GM18861 (cell line): ENCODE measurements around the gene PDE6G.
"Not testable (repeated sequence)": the region's sequence is repeated elsewhere in the genome, so short reads cannot be mapped to it uniquely, and the experiment has no call there.

Experiments used
- ATAC-seq: cut with Tn5 transposase; IDR thresholded peaks from one replicate; pipeline ENCODE4 v1.9.1; 2021; ENCODE audit not compliant: unreplicated experiment

Gene PDE6G

GRCh38 chr17:81635973-81636504, 20.3 kb downstream of the PDE6G start:
- no peak for ATAC-seq

GRCh38 chr17:81635431-81635830, 20.9 kb downstream of the PDE6G start:
- no peak for ATAC-seq

GRCh38 chr17:81631482-81631881, 24.9 kb downstream of the PDE6G start:
- ATAC-seq = no peak

GRCh38 chr17:81630274-81630673, 26.1 kb downstream of the PDE6G start:
- no peak for ATAC-seq

- ATAC-seq = no peak
Measured at GRCh38 chr17:81621494-81622130, 34.7 kb downstream of the PDE6G start.

GRCh38 chr17:81618307-81618706, 38.0 kb downstream of the PDE6G start:
- not testable (repeated sequence) for ATAC-seq

- no peak for ATAC-seq
Measured at GRCh38 chr17:81616877-81617276, 39.5 kb downstream of the PDE6G start.

GRCh38 chr17:81615401-81615930, 40.9 kb downstream of the PDE6G start:
- ATAC-seq = no peak

GRCh38 chr17:81612172-81612970, 44.0 kb downstream of the PDE6G start:
- ATAC-seq = no peak

- ATAC-seq = no peak
Measured at GRCh38 chr17:81609541-81610311, 46.6 kb downstream of the PDE6G start.

- ATAC-seq = no peak
Measured at GRCh38 chr17:81608605-81609004, 47.7 kb downstream of the PDE6G start.

- no peak for ATAC-seq
Measured at GRCh38 chr17:81608082-81608481, 48.3 kb downstream of the PDE6G start.

- ATAC-seq = no peak
Measured at GRCh38 chr17:81607431-81607830, 48.9 kb downstream of the PDE6G start.

- ATAC-seq = no peak
Measured at GRCh38 chr17:81603846-81604610, 52.3 kb downstream of the PDE6G start.

- ATAC-seq = no peak
Measured at GRCh38 chr17:81601525-81602120, 54.7 kb downstream of the PDE6G start.
